ENCODE data around the gene ELL. TPM values are rescaled to one million over a fixed set of nuclear protein-coding genes. Genes with fewer than 3 reads are reported as not detected.

Gene ELL
- total and polyA plus RNA-seq, 4 experiments from 2014 or later, result 6.5 to 35.9 (median 25.8) TPM

GRCh38 chr19:18503337-18503970, 18.4 kb downstream of the ELL start:
- peak overlapping the region; percentile 73 to 95 (median 84) for H3K27ac Mint-ChIP-seq
- POLR2A ChIA-PET (ENCODE audit: partially characterized antibody), result interaction anchor here (0.8 to 5.8 kb wide), 5 partner anchors 9 to 91 kb away, joined by 3 to 26 read pairs (median 4); no protein-coding TSS in a partner anchor
- H3K36me3 Mint-ChIP-seq, result no peaks in the 10 kb centered on the region
- no peaks in the 10 kb centered on the region for H3K9me3 Mint-ChIP-seq
- DNase-seq, result no peak
- intact Hi-C loops (cut with micrococcal nuclease), result no loop called here
- Histone ChIP-seq H3K9me3 (ENCODE audit: control insufficient read depth in 1 of 2, low read length in 2 of 2) (no peaks in the 10 kb centered on the region), H3K27ac (ENCODE audit: low read depth, low read length) (peak overlapping the region; percentile 56), H3K27me3 (ENCODE audit: insufficient read depth, low read length) (no peaks in the 10 kb centered on the region), H3K36me3 (ENCODE audit: insufficient read depth, low read length) (no peaks in the 10 kb centered on the region), H3K4me1 (ENCODE audit: insufficient read depth, low read length) (peaks cover 100% of the 10 kb centered on the region), H3K4me3 (ENCODE audit: low read length in 2 of 2) (no peak overlapping the region)
- peaks cover 73 to 100% (median 89%) of the 10 kb centered on the region in 4 donors for H3K4me1 Mint-ChIP-seq
- CTCF ChIA-PET (ENCODE audit: partially characterized antibody), result interaction anchor here (1.0 to 1.6 kb wide), 4 partner anchors 11 to 92 kb away, joined by 3 to 5 read pairs (median 3); no protein-coding TSS in a partner anchor
- no peaks in the 10 kb centered on the region for H3K27me3 Mint-ChIP-seq
- H3K4me3 Mint-ChIP-seq, result peak overlapping the region in 6 of 8 donors; percentile 35 to 79 (median 44)

- peak overlapping the region; percentile 84 to 95 (median 89) for H3K27ac Mint-ChIP-seq
- H3K4me1 Mint-ChIP-seq, result peaks cover 72 to 100% (median 91%) of the 10 kb centered on the region in 4 donors
- peak overlapping the region in 7 of 8 donors; percentile 39 to 79 (median 52) for H3K4me3 Mint-ChIP-seq
- no peaks in the 10 kb centered on the region for H3K9me3 Mint-ChIP-seq
- intact Hi-C loops (cut with micrococcal nuclease), result no loop called here
- no peaks in the 10 kb centered on the region for H3K36me3 ChIP-seq (ENCODE audit: insufficient read depth, low read length)
- DNase-seq, result no peak
- H3K36me3 Mint-ChIP-seq, result no peaks in the 10 kb centered on the region
- no peak overlapping the region for H3K4me3 ChIP-seq (ENCODE audit: low read length in 2 of 2)
- no peaks in the 10 kb centered on the region for H3K27me3 Mint-ChIP-seq
- H3K9me3 ChIP-seq (ENCODE audit: control insufficient read depth in 1 of 2, low read length in 2 of 2), result no peaks in the 10 kb centered on the region
- ChIA-PET CTCF (ENCODE audit: partially characterized antibody) (interaction anchor here (1.0 to 1.6 kb wide), 3 partner anchors 18 to 91 kb away, joined by 3 to 5 read pairs (median 3); no protein-coding TSS in a partner anchor), POLR2A (ENCODE audit: partially characterized antibody) (interaction anchor here (0.6 to 1.9 kb wide), 6 partner anchors 10 to 91 kb away, joined by 3 to 4 read pairs (median 4); partner anchors contain the start of genes ELL and UBA52)
- H3K4me1 ChIP-seq (ENCODE audit: insufficient read depth, low read length), result peaks cover 100% of the 10 kb centered on the region
- peak overlapping the region; percentile 7 for H3K27ac ChIP-seq (ENCODE audit: low read depth, low read length)
- no peaks in the 10 kb centered on the region for H3K27me3 ChIP-seq (ENCODE audit: insufficient read depth, low read length)
Observed at GRCh38 chr19:18502638-18503294, 19.1 kb downstream of the ELL start.

- Mint-ChIP-seq H3K27ac (peak overlapping the region; percentile 31 to 95 (median 84)), H3K27me3 (no peaks in the 10 kb centered on the region), H3K9me3 (no peaks in the 10 kb centered on the region), H3K4me3 (peak overlapping the region in 7 of 8 donors; percentile 9 to 66 (median 44)), H3K4me1 (peaks cover 69 to 100% (median 88%) of the 10 kb centered on the region in 4 donors), H3K36me3 (no peaks in the 10 kb centered on the region)
- H3K4me3 ChIP-seq (ENCODE audit: low read length in 2 of 2), result no peak overlapping the region
- DNase-seq, result peak in 1 of 5 donors; percentile 51
- intact Hi-C loops (cut with micrococcal nuclease), result no loop called here
- peak overlapping the region; percentile 7 for H3K27ac ChIP-seq (ENCODE audit: low read depth, low read length)
- CTCF ChIA-PET (ENCODE audit: partially characterized antibody), result interaction anchor here (1.6 to 14.1 kb wide), 2 partner anchors 17 to 29 kb away, joined by 5 to 131 read pairs; partner anchors contain the start of gene ELL
- H3K36me3 ChIP-seq (ENCODE audit: insufficient read depth, low read length), result no peaks in the 10 kb centered on the region
- POLR2A ChIA-PET (ENCODE audit: partially characterized antibody), result interaction anchor here (0.6 to 1.9 kb wide), 4 partner anchors 10 to 92 kb away, joined by 3 to 4 read pairs (median 4); partner anchors contain the start of genes ELL and UBA52
- no peaks in the 10 kb centered on the region for H3K9me3 ChIP-seq (ENCODE audit: control insufficient read depth in 1 of 2, low read length in 2 of 2)
- peaks cover 100% of the 10 kb centered on the region for H3K4me1 ChIP-seq (ENCODE audit: insufficient read depth, low read length)
- H3K27me3 ChIP-seq (ENCODE audit: insufficient read depth, low read length), result no peaks in the 10 kb centered on the region
Observed at GRCh38 chr19:18502246-18502637, 19.6 kb downstream of the ELL start.

- no peaks in the 10 kb centered on the region for H3K27me3 ChIP-seq (ENCODE audit: insufficient read depth, low read length)
- Mint-ChIP-seq H3K27me3 (no peaks in the 10 kb centered on the region), H3K4me3 (peak overlapping the region in 5 of 8 donors; percentile 9 to 66 (median 33)), H3K27ac (peak overlapping the region in 5 of 7 donors; percentile 51 to 95 (median 79)), H3K36me3 (peaks cover 0 to 2% of the 10 kb centered on the region in 2 donors), H3K9me3 (no peaks in the 10 kb centered on the region), H3K4me1 (peaks cover 69 to 100% (median 88%) of the 10 kb centered on the region in 4 donors)
- H3K9me3 ChIP-seq (ENCODE audit: control insufficient read depth in 1 of 2, low read length in 2 of 2), result no peaks in the 10 kb centered on the region
- ChIA-PET POLR2A (ENCODE audit: partially characterized antibody) (interaction anchor here (1.9 kb wide), 1 partner anchor 10 kb away, joined by 4 read pairs; no protein-coding TSS in a partner anchor), CTCF (ENCODE audit: partially characterized antibody) (interaction anchor here (14.1 kb wide), 1 partner anchor 18 kb away, joined by 131 read pairs; the partner anchor contains the start of gene ELL)
- no peak overlapping the region for H3K4me3 ChIP-seq (ENCODE audit: low read length in 2 of 2)
- peaks cover 100% of the 10 kb centered on the region for H3K4me1 ChIP-seq (ENCODE audit: insufficient read depth, low read length)
- no peak for DNase-seq
- intact Hi-C loops (cut with micrococcal nuclease), result no loop called here
- no peaks in the 10 kb centered on the region for H3K36me3 ChIP-seq (ENCODE audit: insufficient read depth, low read length)
- no peak overlapping the region for H3K27ac ChIP-seq (ENCODE audit: low read depth, low read length)
Observed at GRCh38 chr19:18501832-18502231, 20.0 kb downstream of the ELL start.

GRCh38 chr19:18501351-18501750, 20.5 kb downstream of the ELL start:
- CTCF ChIA-PET (ENCODE audit: partially characterized antibody), result interaction anchor here (14.1 kb wide), 1 partner anchor 18 kb away, joined by 131 read pairs; the partner anchor contains the start of gene ELL
- peaks cover 100% of the 10 kb centered on the region for H3K4me1 ChIP-seq (ENCODE audit: insufficient read depth, low read length)
- H3K4me3 Mint-ChIP-seq, result peak overlapping the region in 5 of 8 donors; percentile 17 to 60 (median 33)
- intact Hi-C loops (cut with micrococcal nuclease), result no loop called here
- no peaks in the 10 kb centered on the region for H3K27me3 ChIP-seq (ENCODE audit: insufficient read depth, low read length)
- DNase-seq, result no peak
- H3K27ac Mint-ChIP-seq, result peak overlapping the region in 6 of 7 donors; percentile 36 to 95 (median 82)
- no peaks in the 10 kb centered on the region for H3K36me3 ChIP-seq (ENCODE audit: insufficient read depth, low read length)
- H3K27ac ChIP-seq (ENCODE audit: low read depth, low read length), result no peak overlapping the region
- H3K36me3 Mint-ChIP-seq, result peaks cover 0 to 2% of the 10 kb centered on the region in 2 donors
- no peaks in the 10 kb centered on the region for H3K27me3 Mint-ChIP-seq
- POLR2A ChIA-PET (ENCODE audit: partially characterized antibody), result interaction anchor here (1.9 kb wide), 1 partner anchor 11 kb away, joined by 4 read pairs; no protein-coding TSS in a partner anchor
- H3K4me1 Mint-ChIP-seq, result peaks cover 68 to 100% (median 88%) of the 10 kb centered on the region in 4 donors
- H3K9me3 ChIP-seq (ENCODE audit: control insufficient read depth in 1 of 2, low read length in 2 of 2), result no peaks in the 10 kb centered on the region
- no peak overlapping the region for H3K4me3 ChIP-seq (ENCODE audit: low read length in 2 of 2)
- no peaks in the 10 kb centered on the region for H3K9me3 Mint-ChIP-seq

- Mint-ChIP-seq H3K36me3 (peaks cover 0 to 2% of the 10 kb centered on the region in 2 donors), H3K27ac (peak overlapping the region in 6 of 7 donors; percentile 42 to 95 (median 82)), H3K9me3 (no peaks in the 10 kb centered on the region), H3K4me3 (peak overlapping the region in 4 of 8 donors; percentile 17 to 60 (median 38)), H3K27me3 (no peaks in the 10 kb centered on the region), H3K4me1 (peaks cover 71 to 100% (median 90%) of the 10 kb centered on the region in 4 donors)
- CTCF ChIA-PET (ENCODE audit: partially characterized antibody), result interaction anchor here (1.0 to 14.1 kb wide), 2 partner anchors 19 to 27 kb away, joined by 3 to 131 read pairs; partner anchors contain the start of gene ELL
- H3K27me3 ChIP-seq (ENCODE audit: insufficient read depth, low read length), result no peaks in the 10 kb centered on the region
- H3K4me1 ChIP-seq (ENCODE audit: insufficient read depth, low read length), result peaks cover 100% of the 10 kb centered on the region
- intact Hi-C loops (cut with micrococcal nuclease), result no loop called here
- POLR2A ChIA-PET (ENCODE audit: partially characterized antibody), result no interaction called here
- no peak overlapping the region for H3K27ac ChIP-seq (ENCODE audit: low read depth, low read length)
- no peak for DNase-seq
- no peak overlapping the region for H3K4me3 ChIP-seq (ENCODE audit: low read length in 2 of 2)
- no peaks in the 10 kb centered on the region for H3K9me3 ChIP-seq (ENCODE audit: control insufficient read depth in 1 of 2, low read length in 2 of 2)
- no peaks in the 10 kb centered on the region for H3K36me3 ChIP-seq (ENCODE audit: insufficient read depth, low read length)
Observed at GRCh38 chr19:18500799-18501198, 21.1 kb downstream of the ELL start.
